Activated B cell treated with CpG ODN at 0.5 μM for 24 hours (primary cell): Measurements from ENCODE around the gene VWCE. TPM values are rescaled to one million over a fixed set of nuclear protein-coding genes. Genes with fewer than 3 reads are reported as not detected.

Experiments used
- ATAC-seq: fragments of 200-7000 bp; cut with Tn5 transposase; one replicate; pipeline ENCODE4 v1.10.0; 2021; ENCODE audit warnings: low read depth, mild to moderate bottlenecking, moderate library complexity
- CTCF ChIA-PET: fragments of 350-600 bp; sonication (Branson Sonifier 250); formaldehyde crosslinking; loops from one replicate; lab custom pipeline; 2021; ENCODE audit warnings: antibody characterized with exemption; lab: Charles Lee
- POLR2A ChIA-PET: fragments of 350-600 bp; sonication (Branson Sonifier 250); formaldehyde crosslinking; loops from one replicate; lab custom pipeline; 2021; ENCODE audit warnings: antibody characterized with exemption; lab: Charles Lee
- DNase-seq: peaks from one replicate; pipeline ENCODE4 v3.0.0; 2022
- H3K27ac Mint-ChIP-seq: one replicate; pipeline ENCODE4 v1.8.0; 2020; ENCODE audit warnings: mixed read lengths
- H3K27me3 Mint-ChIP-seq: one replicate; pipeline ENCODE4 v1.8.0; 2021; ENCODE audit warnings: mixed read lengths
- H3K36me3 Mint-ChIP-seq: one replicate; pipeline ENCODE4 v1.8.0; 2021; ENCODE audit warnings: low read depth, mixed read lengths
- H3K4me1 Mint-ChIP-seq: one replicate; pipeline ENCODE4 v1.8.0; 2021; ENCODE audit warnings: mixed read lengths
- H3K4me3 Mint-ChIP-seq: one replicate; pipeline ENCODE4 v1.8.0; 2020; ENCODE audit warnings: mild to moderate bottlenecking, mixed read lengths
- H3K9me3 Mint-ChIP-seq: one replicate; pipeline ENCODE4 v1.8.0; 2020; ENCODE audit warnings: mixed read lengths
- intact Hi-C: fragments of 100-400 bp; cut with micrococcal nuclease; formaldehyde crosslinking; loops from one replicate; pipeline ENCODE4 v1.15.1; 2024
- total RNA-seq: library from RNA; stranded (reverse); gene quantifications from 2 replicates; pipeline ENCODE4 v1.2.3, GENCODE V29; 2022
- TF ChIP-seq, protein P1 (sequence below): fragments of 200-600 bp; IDR thresholded peaks from one replicate; pipeline ENCODE4 v1.8.0; 2022; ENCODE audit warnings: antibody characterized with exemption, mild to moderate bottlenecking

VWCE gene
- total RNA-seq, 1 donor from 2014 or later, result 1.3 TPM

DNA sequence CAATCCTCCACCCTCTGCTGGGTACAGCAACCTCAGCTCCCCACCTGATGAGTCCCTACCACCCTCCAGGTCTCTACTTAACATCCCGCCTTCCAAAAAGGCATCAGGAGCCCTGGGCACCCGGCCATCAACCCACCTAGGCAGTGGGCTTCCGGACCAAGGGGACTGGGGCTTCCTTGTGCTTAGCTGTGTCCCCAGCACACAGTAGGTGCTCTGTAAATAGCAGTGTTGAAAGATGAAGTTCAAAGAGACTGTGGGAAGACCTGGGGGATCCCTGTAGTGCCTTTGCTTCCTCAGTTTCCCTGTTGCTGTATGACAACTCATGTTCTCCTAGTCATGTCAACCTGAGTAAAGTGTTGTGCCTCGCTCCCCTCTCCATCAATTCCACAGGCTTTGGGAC is 21.0 kb downstream of the VWCE start:
- Mint-ChIP-seq H3K4me3 (no peak overlapping the region), H3K9me3 (no peaks in the 10 kb centered on the region), H3K36me3 (no peaks in the 10 kb centered on the region), H3K27ac (no peak overlapping the region), H3K4me1 (no peaks in the 10 kb centered on the region), H3K27me3 (no peaks in the 10 kb centered on the region)
- no peak for ATAC-seq
- ChIA-PET CTCF (no interaction called here), POLR2A (no interaction called here)
- TF ChIP-seq, protein P1, sequence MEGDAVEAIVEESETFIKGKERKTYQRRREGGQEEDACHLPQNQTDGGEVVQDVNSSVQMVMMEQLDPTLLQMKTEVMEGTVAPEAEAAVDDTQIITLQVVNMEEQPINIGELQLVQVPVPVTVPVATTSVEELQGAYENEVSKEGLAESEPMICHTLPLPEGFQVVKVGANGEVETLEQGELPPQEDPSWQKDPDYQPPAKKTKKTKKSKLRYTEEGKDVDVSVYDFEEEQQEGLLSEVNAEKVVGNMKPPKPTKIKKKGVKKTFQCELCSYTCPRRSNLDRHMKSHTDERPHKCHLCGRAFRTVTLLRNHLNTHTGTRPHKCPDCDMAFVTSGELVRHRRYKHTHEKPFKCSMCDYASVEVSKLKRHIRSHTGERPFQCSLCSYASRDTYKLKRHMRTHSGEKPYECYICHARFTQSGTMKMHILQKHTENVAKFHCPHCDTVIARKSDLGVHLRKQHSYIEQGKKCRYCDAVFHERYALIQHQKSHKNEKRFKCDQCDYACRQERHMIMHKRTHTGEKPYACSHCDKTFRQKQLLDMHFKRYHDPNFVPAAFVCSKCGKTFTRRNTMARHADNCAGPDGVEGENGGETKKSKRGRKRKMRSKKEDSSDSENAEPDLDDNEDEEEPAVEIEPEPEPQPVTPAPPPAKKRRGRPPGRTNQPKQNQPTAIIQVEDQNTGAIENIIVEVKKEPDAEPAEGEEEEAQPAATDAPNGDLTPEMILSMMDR, result no peak
- no peak for DNase-seq
- intact Hi-C loops, result no loop called here

DNA sequence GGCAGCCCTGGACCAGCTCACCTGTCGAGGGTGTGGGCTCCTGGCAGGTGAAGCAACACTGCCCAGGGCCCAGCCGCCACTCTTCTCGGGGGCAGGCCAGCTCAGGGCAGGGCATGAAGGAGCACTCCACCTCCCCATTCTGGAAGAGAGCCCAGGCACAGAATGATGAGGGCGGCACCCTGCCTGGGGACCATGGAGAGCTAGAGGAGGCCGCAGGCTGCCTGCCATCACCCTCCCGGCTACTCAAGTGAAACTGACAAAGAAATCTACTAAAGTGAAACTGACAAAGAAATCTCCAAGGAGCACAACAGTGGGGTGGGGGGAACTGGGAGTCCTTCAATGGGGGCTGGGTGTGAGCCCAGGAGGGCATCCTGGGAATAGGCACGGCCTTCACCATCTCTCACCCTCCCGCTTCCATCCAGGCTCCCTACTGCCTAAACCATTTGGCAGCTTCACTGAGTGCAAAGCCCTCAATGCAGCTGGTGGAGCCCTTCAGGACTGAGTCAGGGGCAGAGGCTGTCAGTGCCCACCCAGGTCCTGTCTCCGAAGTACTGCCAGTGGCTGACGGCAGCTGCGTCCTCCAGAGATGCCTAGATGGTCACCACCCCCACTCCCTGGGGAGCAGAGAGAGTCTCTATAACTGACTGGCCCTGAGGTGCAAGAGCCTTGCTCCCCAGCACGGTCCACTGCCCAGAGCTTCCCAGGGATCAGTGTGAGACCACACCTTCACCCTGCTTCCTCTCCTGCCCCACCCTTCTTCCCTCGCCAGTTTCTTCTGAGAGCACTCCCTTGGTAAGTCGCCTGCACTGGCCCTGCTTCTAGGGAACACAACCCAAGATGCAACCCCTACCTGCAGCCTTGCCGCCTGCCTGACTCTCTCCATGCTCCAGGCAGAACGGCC is 21.7 kb downstream of the VWCE start:
- Mint-ChIP-seq H3K27me3 (no peaks in the 10 kb centered on the region), H3K9me3 (no peaks in the 10 kb centered on the region), H3K36me3 (no peaks in the 10 kb centered on the region), H3K27ac (no peak overlapping the region), H3K4me3 (no peak overlapping the region), H3K4me1 (no peaks in the 10 kb centered on the region)
- intact Hi-C loops, result no loop called here
- no peak for ATAC-seq
- POLR2A ChIA-PET, result no interaction called here
- CTCF ChIA-PET, result no interaction called here
- no peak for DNase-seq
- TF ChIP-seq, protein P1, result no peak

- Mint-ChIP-seq H3K36me3 (no peaks in the 10 kb centered on the region), H3K9me3 (no peaks in the 10 kb centered on the region), H3K4me1 (no peaks in the 10 kb centered on the region), H3K27ac (no peak overlapping the region), H3K27me3 (no peaks in the 10 kb centered on the region), H3K4me3 (no peak overlapping the region)
- POLR2A ChIA-PET, result no interaction called here
- CTCF ChIA-PET, result no interaction called here
- ATAC-seq (no peak), DNase-seq (no peak)
- TF ChIP-seq, protein P1, result no peak
- intact Hi-C loops, result no loop called here
Observed at GRCh38 chr11:61272731-61273130, 22.4 kb downstream of the VWCE start.

GRCh38 chr11:61270354-61271076 is 24.6 kb downstream of the VWCE start:
- intact Hi-C loops, result no loop called here
- no peaks in the 10 kb centered on the region for H3K27me3 Mint-ChIP-seq
- H3K9me3 Mint-ChIP-seq, result no peaks in the 10 kb centered on the region
- TF ChIP-seq, protein P1, result no peak
- ATAC-seq (no peak), DNase-seq (no peak)
- no peaks in the 10 kb centered on the region for H3K4me1 Mint-ChIP-seq
- H3K27ac Mint-ChIP-seq, result no peak overlapping the region
- ChIA-PET POLR2A (no interaction called here), CTCF (interaction anchor here (0.7 kb wide), 1 partner anchor 430 kb away, joined by 3 read pairs; no protein-coding TSS in a partner anchor)
- H3K4me3 Mint-ChIP-seq, result no peak overlapping the region
- no peaks in the 10 kb centered on the region for H3K36me3 Mint-ChIP-seq

DNA sequence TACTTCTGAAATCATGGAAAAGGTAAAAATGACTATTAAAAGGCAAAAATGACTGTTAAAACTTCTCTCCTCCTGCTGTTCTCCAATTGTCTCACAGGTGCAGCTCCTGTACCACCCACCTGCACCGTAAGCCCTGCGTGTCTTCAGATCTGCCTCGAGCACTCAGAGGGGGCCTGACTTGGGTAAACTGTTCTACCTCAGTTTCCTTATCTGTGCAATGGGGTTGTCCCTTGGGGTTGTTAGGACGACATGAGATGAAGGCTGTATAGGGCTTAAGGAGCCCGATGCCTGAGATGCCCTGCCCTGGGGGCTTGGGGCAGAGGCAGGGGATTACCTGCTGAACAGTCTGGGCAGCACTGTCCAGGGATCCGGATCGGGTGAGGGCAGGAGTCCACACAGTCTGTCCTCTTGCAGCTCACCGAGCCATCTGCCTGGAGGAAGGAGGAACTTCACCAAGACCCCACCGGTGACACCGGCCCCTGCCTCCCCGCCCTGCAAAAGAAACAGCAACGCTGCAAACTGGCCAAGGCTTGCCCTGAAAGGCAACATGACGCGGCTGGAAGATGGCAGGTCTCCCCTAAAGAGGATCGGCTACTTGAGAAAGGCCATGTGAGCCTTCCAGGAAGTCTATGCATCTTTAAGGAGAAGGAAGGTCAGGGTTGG is 26.4 kb downstream of the VWCE start:
- ChIA-PET POLR2A (no interaction called here), CTCF (no interaction called here)
- no peaks in the 10 kb centered on the region for H3K36me3 Mint-ChIP-seq
- TF ChIP-seq, protein P1, result no peak
- intact Hi-C loops, result no loop called here
- no peak for DNase-seq
- H3K4me1 Mint-ChIP-seq, result no peaks in the 10 kb centered on the region
- H3K27me3 Mint-ChIP-seq, result no peaks in the 10 kb centered on the region
- no peaks in the 10 kb centered on the region for H3K9me3 Mint-ChIP-seq
- H3K27ac Mint-ChIP-seq, result no peak overlapping the region
- no peak for ATAC-seq
- H3K4me3 Mint-ChIP-seq, result no peak overlapping the region
